ENCODE measurements around the gene MOGAT1.

DNA sequence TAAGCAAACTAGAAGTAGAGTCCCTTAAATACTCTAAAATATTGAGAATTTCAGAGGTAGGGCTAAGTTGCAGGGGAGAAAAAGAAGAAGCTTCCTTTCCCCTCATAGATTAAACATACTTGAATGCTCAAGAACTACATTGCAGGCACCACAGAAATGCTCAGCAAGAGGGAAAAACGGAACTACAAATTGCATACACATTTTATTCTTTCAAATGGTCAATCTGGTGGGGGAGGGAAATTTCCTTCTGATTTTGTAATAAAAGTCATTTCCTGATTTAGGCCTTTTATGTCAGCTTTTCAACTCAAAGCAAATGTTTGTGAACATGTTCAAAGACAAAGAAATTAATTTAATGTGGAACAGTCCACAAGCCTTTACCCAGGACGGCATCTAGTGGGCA, 48.5 kb upstream of the MOGAT1 start:
- no peak for TF ChIP-seq NANOG (IDR thresholded peaks at IDR 0.05; ENCODE audit: insufficient read depth, low read depth, low read length, poor library complexity, severe bottlenecking)
- no peak for TF ChIP-seq EZH2 (IDR thresholded peaks at IDR 0.05; ENCODE audit: low read depth, low read length, severe bottlenecking)
- no peak for TF ChIP-seq TCF12 (IDR thresholded peaks at IDR 0.05; ENCODE audit: low read depth, low read length)
- TF ChIP-seq CEBPB (IDR thresholded peaks at IDR 0.05; ENCODE audit: low read depth, low read length): no peak
- no peak for TF ChIP-seq CBX5 (IDR thresholded peaks at IDR 0.05; ENCODE audit: low read depth, low read length)
- no peak for TF ChIP-seq CTCF (IDR thresholded peaks at IDR 0.05; ENCODE audit: control extremely low read depth in 1 of 3, insufficient read depth in 1 of 3, low read depth in 1 of 3, low read length in 3 of 3)
- no peak for TF ChIP-seq HDAC2 (IDR thresholded peaks at IDR 0.05; ENCODE audit: borderline replicate concordance in 1 of 2, low read depth in 2 of 2, low read length in 2 of 2)
- no peak for TF ChIP-seq POLR2AphosphoS5 (IDR thresholded peaks at IDR 0.05; ENCODE audit: low read depth, low read length)
- no peak for TF ChIP-seq POLR2A (IDR thresholded peaks at IDR 0.05; ENCODE audit: control extremely low read depth in 1 of 2, low read depth in 2 of 2, low read length in 2 of 2)
